Activated CD4-positive, alpha-beta T cell treated with anti-CD3 and anti-CD28 coated beads for 4 hours (primary cell): ENCODE measurements around the gene GRM5.
"Not testable (repeated sequence)": the region's sequence is repeated elsewhere in the genome, so short reads cannot be mapped to it uniquely, and the experiment has no call there.

ENCODE experiments used
- DNase-seq, 2 donors: peaks; one replicate each; pipeline ENCODE4 v3.0.0-alpha.2; 2020

The GRM5 gene

GRCh38 chr11:89065651-89066201 is at the start of gene GRM5:
TSS of gene GRM5 (minus strand) at chr11:89065982. CDS start at chr11:89047872, 18,110 bp downstream.
- not testable (repeated sequence) for DNase-seq

- DNase-seq = not testable (repeated sequence)
Observed at GRCh38 chr11:89097956-89098355, 32.2 kb upstream of the GRM5 start.

- not testable (repeated sequence) for DNase-seq
Observed at GRCh38 chr11:89093806-89094205, 28.0 kb upstream of the GRM5 start.

GRCh38 chr11:89084951-89085350 is 19.2 kb upstream of the GRM5 start:
- DNase-seq = not testable (repeated sequence)

- DNase-seq = not testable (repeated sequence)
Observed at GRCh38 chr11:89070911-89071310, 5.1 kb upstream of the GRM5 start.

- DNase-seq = no peak
Observed at GRCh38 chr11:89067264-89067663, 1.5 kb upstream of the GRM5 start.

DNA sequence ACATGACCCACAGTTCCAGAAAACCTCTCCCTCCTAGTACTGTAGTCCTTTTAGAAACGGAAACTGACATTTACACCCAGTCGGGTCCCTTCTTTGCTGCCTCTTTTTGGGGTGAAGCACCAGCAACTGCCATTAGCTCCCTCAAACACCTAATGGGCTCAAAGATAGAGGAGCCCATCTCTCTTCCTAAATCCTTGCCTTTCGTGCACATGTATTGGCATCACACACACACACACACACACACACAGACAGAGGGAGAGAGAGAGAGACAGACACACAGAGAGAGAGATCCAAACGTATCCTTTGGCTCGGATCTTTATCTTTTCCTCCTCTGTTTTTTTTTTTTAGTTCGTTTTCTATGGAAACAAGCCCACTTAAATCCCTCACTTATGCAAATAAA is 716 bp downstream of the GRM5 start:
- DNase-seq = no peak

DNA sequence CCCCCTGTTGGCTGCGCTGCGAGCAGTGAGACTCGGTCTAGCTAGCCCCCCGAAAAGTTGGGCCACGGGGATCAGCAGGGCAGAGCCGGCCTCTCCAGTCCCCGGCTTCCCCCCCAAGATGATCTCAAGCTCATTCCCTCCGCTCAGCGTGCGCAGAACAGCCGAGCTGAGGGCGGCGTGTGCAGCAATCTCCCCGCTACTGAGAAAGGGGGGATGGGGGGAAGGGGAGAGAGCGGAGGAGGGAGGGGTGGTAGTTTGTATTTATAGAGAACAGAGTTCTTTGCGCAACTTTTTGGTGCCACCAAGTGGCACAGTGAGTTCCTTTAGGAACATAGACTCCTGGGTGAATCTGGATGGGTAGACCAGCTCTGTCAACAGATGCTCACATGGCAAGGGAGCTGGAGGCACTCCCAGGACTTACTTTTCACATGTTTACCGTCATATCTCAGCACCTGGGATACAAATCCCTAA is 2.3 kb downstream of the GRM5 start:
- not testable (repeated sequence) for DNase-seq

DNA sequence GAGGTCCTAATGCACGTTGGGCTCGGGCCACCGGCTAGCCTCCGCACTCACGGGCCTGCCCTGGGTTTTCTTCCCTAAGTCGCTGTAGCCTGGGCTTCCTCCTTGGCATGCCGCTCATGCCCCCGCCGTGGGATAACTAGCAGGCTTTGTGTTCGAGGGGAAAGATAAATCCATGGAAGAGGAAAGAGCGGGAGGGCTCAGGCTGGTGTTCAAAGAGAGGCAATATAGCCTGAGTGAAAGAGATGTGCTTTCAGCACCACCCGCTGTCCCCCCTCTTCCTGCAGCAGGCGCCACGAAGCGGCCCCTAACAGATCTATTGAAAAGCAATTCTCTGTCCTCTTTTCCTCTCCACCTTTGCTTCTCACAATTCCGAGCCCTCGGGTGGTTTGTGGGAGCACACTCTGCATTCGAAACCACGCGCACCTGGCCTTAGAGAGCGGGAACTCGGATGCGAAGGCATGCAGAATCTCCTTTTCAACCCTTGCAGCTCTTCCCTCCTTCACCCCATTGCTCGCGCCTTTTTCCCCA is 2.9 kb downstream of the GRM5 start:
- DNase-seq = not testable (repeated sequence)

DNA sequence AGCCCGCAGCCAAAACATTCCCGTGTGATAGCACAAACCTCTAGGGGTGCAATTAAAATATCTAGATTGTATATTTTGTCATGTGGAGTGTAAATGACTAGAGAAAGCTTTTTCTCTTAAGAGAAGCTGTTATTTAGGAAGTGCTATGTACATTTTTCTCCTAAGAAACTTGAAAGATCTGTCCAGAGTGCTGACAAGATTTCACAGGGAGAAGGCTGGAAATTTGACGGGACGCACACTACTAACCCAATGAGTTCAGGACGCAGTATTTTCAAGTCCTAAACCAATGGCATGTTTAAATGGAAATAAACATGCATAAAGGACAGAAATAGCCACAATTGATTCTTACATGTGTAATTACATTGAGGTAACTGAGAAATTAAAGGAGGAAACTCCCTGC is 3.9 kb downstream of the GRM5 start:
- not testable (repeated sequence) for DNase-seq

DNA sequence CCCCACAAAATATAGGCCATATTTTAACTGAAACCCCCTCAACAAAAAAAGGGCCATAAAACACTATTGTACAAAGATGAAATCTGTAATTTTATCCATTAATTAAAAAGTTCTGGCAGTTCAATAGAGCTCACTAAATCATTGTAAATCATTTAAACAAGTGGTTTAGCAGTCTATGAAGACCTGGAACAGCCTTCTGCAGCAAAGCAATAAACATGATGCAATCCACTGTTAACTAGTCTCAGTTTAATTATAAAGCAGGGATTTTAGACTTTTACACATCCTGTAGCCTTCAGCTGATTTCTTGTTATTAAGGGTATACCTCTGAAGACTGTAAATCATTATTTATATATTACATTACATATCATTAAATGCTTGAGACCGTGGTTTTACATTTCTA is 8.4 kb downstream of the GRM5 start:
- not testable (repeated sequence) for DNase-seq

- no peak for DNase-seq
Observed at GRCh38 chr11:89052220-89052619, 13.6 kb downstream of the GRM5 start.

- not testable (repeated sequence) for DNase-seq
Observed at GRCh38 chr11:89047159-89047558, 18.6 kb downstream of the GRM5 start.

DNA sequence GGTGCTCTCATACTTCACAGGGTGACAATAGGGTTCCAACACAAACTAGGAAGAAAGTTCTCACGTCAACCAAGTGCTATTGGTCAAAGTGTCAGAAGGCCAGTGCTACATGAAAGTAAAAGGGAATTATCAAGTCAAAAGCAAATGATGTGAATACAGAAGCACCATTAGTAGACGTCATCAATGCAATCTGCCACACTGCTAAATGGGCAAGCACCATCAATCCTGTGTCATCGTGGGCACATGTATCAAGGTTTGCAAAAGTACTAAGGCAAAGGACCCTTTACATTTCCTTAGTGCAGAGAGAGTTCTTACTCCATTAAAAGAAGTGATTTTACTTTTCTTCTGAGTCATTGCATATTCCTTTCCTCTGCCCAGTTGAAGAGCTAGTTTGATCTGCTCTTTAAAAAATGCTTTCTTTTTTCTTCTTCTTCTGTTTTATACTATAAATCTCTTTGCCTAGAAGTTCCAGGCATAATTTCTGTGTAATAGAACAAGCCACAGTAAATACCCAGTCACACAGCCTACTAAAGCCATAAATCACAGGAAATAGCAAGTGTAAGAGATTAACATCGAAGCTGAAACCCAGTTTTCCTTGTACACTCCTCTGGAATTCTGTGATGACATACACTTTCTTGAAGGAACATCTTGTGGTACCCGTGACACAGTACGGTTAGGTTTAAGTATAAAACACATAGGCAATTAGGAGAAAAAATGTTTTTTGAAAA is 21.8 kb downstream of the GRM5 start:
- not testable (repeated sequence) for DNase-seq

DNA sequence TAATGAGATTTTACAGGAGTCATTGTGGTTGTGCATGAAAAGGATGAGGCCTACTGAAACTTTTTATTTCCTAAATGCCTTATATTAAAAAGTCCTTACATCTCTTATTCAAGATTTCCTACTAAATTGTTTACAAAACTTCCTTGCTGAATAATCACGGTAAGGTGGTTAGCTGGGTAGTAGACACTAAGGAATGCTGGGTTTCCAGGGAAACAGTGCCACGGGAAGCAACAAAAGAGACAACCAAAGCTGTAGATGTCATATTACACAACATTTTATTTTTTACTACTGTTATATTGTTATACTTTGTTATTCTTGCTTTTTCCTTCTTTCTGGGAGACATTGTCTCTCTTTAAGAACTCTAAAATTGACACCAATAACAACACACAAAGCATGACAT is 36.1 kb downstream of the GRM5 start:
- not testable (repeated sequence) for DNase-seq

DNA sequence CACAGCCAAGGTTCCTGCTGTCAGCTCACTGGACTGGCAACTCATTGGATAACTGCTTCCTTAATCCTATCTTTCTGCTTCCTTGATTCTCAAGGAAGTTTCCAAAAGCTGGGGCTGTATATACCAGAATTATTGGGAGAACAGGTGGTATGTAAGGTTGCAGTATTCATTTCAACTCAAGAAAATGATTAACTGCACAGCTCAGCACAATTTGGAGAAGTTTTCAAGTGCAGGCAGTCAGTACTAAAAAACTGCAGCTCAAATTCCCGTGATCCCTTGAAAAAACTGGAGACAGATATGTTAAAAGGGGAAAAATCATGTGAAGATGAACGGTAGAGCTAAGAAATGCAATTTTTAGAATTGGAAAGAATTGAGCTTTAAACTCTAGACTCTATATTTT is 44.4 kb downstream of the GRM5 start:
- no peak for DNase-seq

GRCh38 chr11:89019827-89020547 is 45.8 kb downstream of the GRM5 start:
- not testable (repeated sequence) for DNase-seq

GRCh38 chr11:89016214-89016613 is 49.6 kb downstream of the GRM5 start:
- no peak for DNase-seq

DNA sequence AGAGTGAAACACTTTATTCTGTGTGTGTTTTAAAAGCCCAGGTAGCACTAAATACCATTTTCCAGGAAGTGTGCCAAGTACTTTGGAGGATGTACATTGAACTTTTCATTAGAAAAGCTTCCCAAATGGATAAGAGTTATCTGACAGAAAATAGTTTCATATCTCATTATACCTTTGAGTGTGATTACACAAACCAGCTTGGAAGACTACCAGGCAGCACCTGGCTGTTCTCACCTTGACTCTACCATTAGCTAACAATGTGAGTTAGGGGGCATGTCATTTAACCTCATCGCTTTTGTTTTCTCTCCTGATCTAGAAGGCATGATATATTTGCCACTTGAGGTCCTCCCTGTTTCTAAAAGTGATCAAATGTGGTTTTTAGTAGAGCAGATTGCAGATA is 50.2 kb downstream of the GRM5 start:
- no peak for DNase-seq

DNA sequence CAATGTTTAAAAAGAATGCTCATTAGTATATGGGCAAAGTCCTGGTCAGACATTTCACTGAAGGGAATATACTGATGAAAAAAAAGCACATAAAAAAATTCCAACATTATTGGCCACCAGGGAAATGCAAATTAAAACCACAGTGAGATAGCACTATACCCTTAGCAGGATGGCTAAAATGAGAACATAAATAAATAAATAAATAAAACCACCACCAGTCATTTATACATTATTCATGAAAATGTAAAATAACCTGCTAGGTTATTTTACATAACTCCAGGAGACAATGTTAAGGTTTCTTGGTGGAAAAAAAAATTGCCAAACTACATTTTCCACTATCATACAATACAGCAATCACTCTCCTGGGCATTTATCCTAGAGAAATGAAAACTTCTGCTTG is 64.9 kb downstream of the GRM5 start:
- DNase-seq = not testable (repeated sequence)

DNA sequence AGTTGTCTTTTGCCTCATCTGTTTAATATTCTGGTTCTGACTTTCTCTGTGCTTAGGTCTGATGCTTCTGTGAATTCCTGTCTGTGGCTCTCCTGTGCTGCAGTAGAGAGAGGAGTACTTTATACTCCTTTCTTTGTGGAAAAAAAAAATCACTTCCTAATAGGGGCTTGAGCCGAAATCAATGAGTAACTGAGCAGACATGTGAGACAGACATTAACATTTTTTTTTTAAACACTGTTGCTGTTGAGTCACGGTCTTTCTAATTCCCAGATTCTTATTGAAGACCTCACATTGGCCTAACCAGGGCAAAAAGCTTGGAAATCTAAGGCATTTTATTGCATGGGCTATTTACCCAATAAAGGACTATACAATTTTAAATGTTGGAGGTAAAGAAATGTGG is 86.1 kb downstream of the GRM5 start:
- no peak for DNase-seq

GRCh38 chr11:88978992-88979391 is 86.8 kb downstream of the GRM5 start:
- not testable (repeated sequence) for DNase-seq

DNA sequence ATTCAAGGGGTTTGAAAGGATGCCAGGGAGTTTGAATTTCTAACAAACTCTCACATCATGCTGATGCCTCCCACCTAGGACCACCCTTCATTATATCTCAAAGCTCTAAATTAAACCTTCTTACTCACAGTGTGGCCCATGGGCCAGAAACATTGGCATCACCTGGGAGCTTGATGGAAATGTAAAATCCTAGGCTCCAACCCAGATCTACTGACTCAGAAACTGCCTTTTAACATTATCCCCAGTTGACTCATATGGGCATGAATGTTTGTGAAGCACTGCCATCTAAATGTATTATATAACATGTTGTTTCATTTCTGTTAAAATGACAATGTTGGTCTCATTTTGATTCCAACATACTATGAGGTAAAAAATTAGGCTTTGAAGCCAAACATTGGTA is 90.3 kb downstream of the GRM5 start:
- not testable (repeated sequence) for DNase-seq

- DNase-seq = no peak
Observed at GRCh38 chr11:88972210-88972609, 93.6 kb downstream of the GRM5 start.
